ENCODE measurements around the gene RTRAF. TPM values are rescaled to one million over a fixed set of nuclear protein-coding genes. Genes with fewer than 3 reads are reported as not detected.

Gene RTRAF
- total RNA-seq, 3 donors from 2014 or later (not counting 1 experiment from before 2014, with no cell fraction given) = 84.3 to 96.5 (median 92.7) TPM

GRCh38 chr14:52039124-52039815 lies 49.9 kb downstream of the RTRAF start:
- 95% methylated on average over 5 of the region's 7 CpGs for WGBS (ENCODE audit: insufficient coverage)
- ATAC-seq = no peak
- Histone ChIP-seq H3K4me1 (ENCODE audit: control insufficient read depth, insufficient read depth, low read length) (no peaks in the 10 kb centered on the region), H3K4me3 (ENCODE audit: low read length) (no peak overlapping the region), H3K9me3 (ENCODE audit: control insufficient read depth, insufficient read depth, low read length) (no peaks in the 10 kb centered on the region), H3K36me3 (ENCODE audit: control insufficient read depth, insufficient read depth, low read length) (no peaks in the 10 kb centered on the region), H3K27me3 (ENCODE audit: control insufficient read depth, insufficient read depth, low read length) (no peaks in the 10 kb centered on the region), H3K27ac (ENCODE audit: low read length) (no peak overlapping the region)
- DNase-seq = no peak
- no peak overlapping the region for H3K27ac Mint-ChIP-seq
- peaks cover 11 to 20% of the 10 kb centered on the region in 2 donors for H3K27me3 Mint-ChIP-seq (ENCODE audit: low read depth in 2 of 2)
- H3K4me1 Mint-ChIP-seq = peaks cover 5 to 10% of the 10 kb centered on the region in 2 donors
- H3K36me3 Mint-ChIP-seq = no peaks in the 10 kb centered on the region
- no peaks in the 10 kb centered on the region for H3K9me3 Mint-ChIP-seq
- no peak for TF ChIP-seq CTCF (IDR thresholded peaks at IDR 0.05)
- intact Hi-C loops (cut with micrococcal nuclease) = no loop called here
- no peak overlapping the region for H3K4me3 Mint-ChIP-seq

DNA sequence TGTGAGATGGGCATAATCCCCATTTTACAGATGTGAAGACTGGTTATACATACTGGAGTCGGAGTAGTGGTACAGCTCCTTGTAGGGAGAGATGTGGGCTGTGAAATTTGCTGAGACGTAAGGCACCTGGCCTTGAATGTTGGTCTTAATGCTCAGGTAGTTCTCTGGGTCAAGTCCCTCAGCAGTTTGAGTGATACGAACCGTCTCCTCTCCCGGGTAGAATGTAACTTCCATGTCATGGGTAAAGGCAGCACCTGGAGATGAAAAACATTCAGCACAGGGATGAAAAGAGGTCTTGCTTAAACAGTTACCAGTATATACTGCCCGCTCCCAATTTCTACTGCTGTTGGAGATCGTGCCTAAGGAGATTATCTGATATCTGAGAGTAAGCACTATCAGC lies 51.3 kb downstream of the RTRAF start:
- no peak overlapping the region for H3K27ac ChIP-seq (ENCODE audit: low read length)
- Mint-ChIP-seq H3K9me3 (no peaks in the 10 kb centered on the region), H3K27me3 (ENCODE audit: low read depth in 2 of 2) (peaks cover 8 to 20% of the 10 kb centered on the region in 2 donors), H3K4me1 (peaks cover 5 to 10% of the 10 kb centered on the region in 2 donors), H3K4me3 (no peak overlapping the region), H3K36me3 (no peaks in the 10 kb centered on the region), H3K27ac (no peak overlapping the region)
- no peaks in the 10 kb centered on the region for H3K36me3 ChIP-seq (ENCODE audit: control insufficient read depth, insufficient read depth, low read length)
- H3K27me3 ChIP-seq (ENCODE audit: control insufficient read depth, insufficient read depth, low read length) = no peaks in the 10 kb centered on the region
- H3K4me1 ChIP-seq (ENCODE audit: control insufficient read depth, insufficient read depth, low read length) = no peaks in the 10 kb centered on the region
- TF ChIP-seq CTCF (IDR thresholded peaks at IDR 0.05) = no peak
- intact Hi-C loops (cut with micrococcal nuclease) = no loop called here
- no peaks in the 10 kb centered on the region for H3K9me3 ChIP-seq (ENCODE audit: control insufficient read depth, insufficient read depth, low read length)
- ATAC-seq = no peak
- 95% methylated on average over 7 of the region's 7 CpGs for WGBS (ENCODE audit: insufficient coverage)
- DNase-seq = no peak
- no peak overlapping the region for H3K4me3 ChIP-seq (ENCODE audit: low read length)

DNA sequence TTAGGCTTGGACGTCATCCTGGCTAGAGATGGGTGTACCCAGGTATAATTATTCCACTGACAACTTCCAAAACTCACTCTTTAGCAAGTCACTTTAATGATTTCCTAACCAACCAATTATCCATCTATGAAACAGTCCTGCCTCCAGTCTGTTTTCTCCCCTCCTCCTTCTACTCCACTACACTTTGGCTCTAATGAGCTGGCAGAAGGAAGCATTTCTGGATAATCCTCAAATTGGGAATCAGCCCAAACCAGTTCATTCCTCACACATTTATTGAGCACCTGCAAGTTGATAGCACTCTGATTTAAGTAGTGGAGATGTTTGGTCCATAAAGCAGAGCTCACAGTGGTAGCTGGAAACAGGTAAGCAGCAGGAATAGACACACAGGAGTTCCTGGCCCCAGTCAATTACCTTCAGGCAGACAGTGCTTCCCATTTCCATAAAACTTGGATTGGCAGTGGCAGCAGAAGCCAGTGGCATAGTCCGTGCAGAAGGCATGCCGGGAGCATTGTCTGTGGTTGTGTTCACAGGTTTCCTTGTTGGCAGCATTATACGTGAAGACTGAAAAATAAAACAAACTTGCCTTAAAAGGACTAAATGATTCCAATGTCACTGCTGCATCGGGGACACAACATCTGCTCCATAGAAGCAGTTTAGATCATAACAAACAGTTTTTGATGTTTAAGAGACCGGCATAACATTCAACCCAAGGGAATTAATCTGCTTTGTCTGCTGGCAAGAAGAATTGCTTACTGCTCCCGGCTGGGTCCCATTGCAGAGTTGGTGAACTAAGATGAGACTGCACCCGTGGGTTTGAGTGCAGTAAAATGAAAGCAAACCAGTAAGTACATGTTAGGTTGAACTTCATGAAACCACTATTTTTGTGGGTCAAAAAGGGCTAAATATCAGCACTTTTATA lies 53.3 kb downstream of the RTRAF start:
- Mint-ChIP-seq H3K9me3 (no peaks in the 10 kb centered on the region), H3K27ac (no peak overlapping the region), H3K36me3 (no peaks in the 10 kb centered on the region), H3K4me3 (no peak overlapping the region), H3K27me3 (ENCODE audit: low read depth in 2 of 2) (peaks cover 5 to 13% of the 10 kb centered on the region in 2 donors), H3K4me1 (peaks cover 5 to 17% of the 10 kb centered on the region in 2 donors)
- TF ChIP-seq CTCF (IDR thresholded peaks at IDR 0.05) = no peak
- no peak for ATAC-seq
- intact Hi-C loops (cut with micrococcal nuclease) = loop anchor here (1.0 kb wide), 1 partner anchor 230 kb away; no protein-coding TSS in a partner anchor
- Histone ChIP-seq H3K9me3 (ENCODE audit: control insufficient read depth, insufficient read depth, low read length) (no peaks in the 10 kb centered on the region), H3K27me3 (ENCODE audit: control insufficient read depth, insufficient read depth, low read length) (no peaks in the 10 kb centered on the region), H3K4me3 (ENCODE audit: low read length) (no peak overlapping the region), H3K36me3 (ENCODE audit: control insufficient read depth, insufficient read depth, low read length) (no peaks in the 10 kb centered on the region), H3K27ac (ENCODE audit: low read length) (no peak overlapping the region), H3K4me1 (ENCODE audit: control insufficient read depth, insufficient read depth, low read length) (no peaks in the 10 kb centered on the region)
- WGBS (ENCODE audit: insufficient coverage) = 71% methylated on average over 8 of the region's 8 CpGs
- DNase-seq = no peak

Measured in natural killer cell (primary cell).